Liver (tissue), 9 donors: ENCODE measurements around the gene B4GALT6. TPM values are rescaled to one million over a fixed set of nuclear protein-coding genes. Genes with fewer than 3 reads are reported as not detected.

Experiments
- DNase-seq: peaks from one replicate; pipeline ENCODE4 v3.0.0-alpha.2; 2017; ENCODE audit warnings: low spot score
- H3K27ac ChIP-seq, 2 donors: one replicate each; pipeline ENCODE4 v1.7.0; 2013; ENCODE audit warnings: inconsistent platforms in 2 of 2, low read length in 2 of 2, control low read depth in 1 of 2, low read depth in 1 of 2, mild to moderate bottlenecking in 1 of 2
- H3K27me3 ChIP-seq, 4 donors: one replicate each; pipeline versions ENCODE4 v1.6.1 to v1.7.0; 2013; ENCODE audit warnings: low read length in 3 of 4, inconsistent platforms in 1 of 4, mild to moderate bottlenecking in 1 of 4, moderate library complexity in 1 of 4; ENCODE audit not compliant: control insufficient read depth in 4 of 4, insufficient read depth in 4 of 4
- H3K36me3 ChIP-seq, 4 donors: one replicate each; pipeline versions ENCODE4 v1.6.1 to v1.7.0; 2013; ENCODE audit warnings: low read length in 3 of 4, mild to moderate bottlenecking in 3 of 4, low read depth in 1 of 4, moderate library complexity in 1 of 4; ENCODE audit not compliant: control insufficient read depth in 4 of 4, insufficient read depth in 3 of 4
- H3K4me1 ChIP-seq, 4 donors: one replicate each; pipeline versions ENCODE4 v1.6.1 to v1.7.0; 2013; ENCODE audit warnings: low read length in 3 of 4, mild to moderate bottlenecking in 3 of 4, moderate library complexity in 1 of 4; ENCODE audit not compliant: control insufficient read depth in 4 of 4, insufficient read depth in 4 of 4
- H3K4me3 ChIP-seq, 3 donors: one replicate each; pipeline versions ENCODE4 v1.6.1 to v1.7.0; 2013; ENCODE audit warnings: low read length in 3 of 3, control low read depth in 1 of 3, low read depth in 1 of 3, mild to moderate bottlenecking in 1 of 3
- H3K9ac ChIP-seq, 2 donors: one replicate each; pipeline ENCODE4 v1.7.0; 2013; ENCODE audit warnings: low read length in 2 of 2, mild to moderate bottlenecking in 2 of 2, moderate library complexity in 2 of 2, control low read depth in 1 of 2, low read depth in 1 of 2
- H3K9me3 ChIP-seq, 4 donors: one replicate each; pipeline versions ENCODE4 v1.6.1 to v1.7.0; 2013; ENCODE audit warnings: low read length in 3 of 4; ENCODE audit not compliant: control insufficient read depth in 4 of 4
- ATF3 ChIP-seq: IDR thresholded peaks from 2 replicates; pipeline ENCODE4 v1.6.1; 2016; ENCODE audit warnings: antibody characterized with exemption
- CTCF ChIP-seq: fragments of 150-350 bp; IDR thresholded peaks from 2 replicates; pipeline ENCODE4 v1.5.1; 2017; ENCODE audit warnings: improper control_type of control experiment, low read depth, low read length; ENCODE audit not compliant: missing input control
- EGR1 ChIP-seq, 2 donors: IDR thresholded peaks; 2 replicates each; pipeline ENCODE4 v1.6.1; 2016 to 2018; ENCODE audit warnings: antibody characterized with exemption in 2 of 2, low read depth in 2 of 2
- FOXA1 ChIP-seq: IDR thresholded peaks from 2 replicates; pipeline ENCODE4 v1.6.1; 2016; ENCODE audit warnings: antibody characterized with exemption
- FOXA2 ChIP-seq: IDR thresholded peaks from 2 replicates; pipeline ENCODE4 v1.6.1; 2016; ENCODE audit warnings: antibody characterized with exemption
- GABPA ChIP-seq, 2 donors: IDR thresholded peaks in 1 of 2; conservative IDR thresholded peaks in 1 of 2; 2 replicates each; pipeline ENCODE4 v1.6.1; 2016; ENCODE audit warnings: antibody characterized with exemption in 2 of 2, mild to moderate bottlenecking in 1 of 2, moderate library complexity in 1 of 2
- HNF4A ChIP-seq, 2 donors: conservative IDR thresholded peaks; 2 replicates each; pipeline ENCODE4 v1.6.1; 2016; ENCODE audit warnings: antibody characterized with exemption in 2 of 2, mild to moderate bottlenecking in 2 of 2
- HNF4G ChIP-seq: IDR thresholded peaks from 2 replicates; pipeline ENCODE4 v1.6.1; 2016; ENCODE audit warnings: antibody characterized with exemption
- JUND ChIP-seq, 2 donors: IDR thresholded peaks; 2 replicates each; pipeline ENCODE4 v1.6.1; 2016; ENCODE audit warnings: antibody characterized with exemption in 2 of 2
- MAX ChIP-seq: IDR thresholded peaks from 2 replicates; pipeline ENCODE4 v1.6.1; 2016; ENCODE audit warnings: antibody characterized with exemption
- NR2F2 ChIP-seq: IDR thresholded peaks from 2 replicates; pipeline ENCODE4 v1.6.1; 2016; ENCODE audit warnings: antibody characterized with exemption
- RAD21 ChIP-seq, 2 donors: IDR thresholded peaks; 2 replicates each; pipeline ENCODE4 v1.6.1; 2016; ENCODE audit warnings: antibody characterized with exemption in 2 of 2, mild to moderate bottlenecking in 2 of 2
- REST ChIP-seq: IDR thresholded peaks from 2 replicates; pipeline ENCODE4 v1.6.1; 2016; ENCODE audit warnings: antibody characterized with exemption, mild to moderate bottlenecking
- RXRA ChIP-seq, 2 donors: IDR thresholded peaks; 2 replicates each; pipeline ENCODE4 v1.6.1; 2017 to 2018; ENCODE audit warnings: antibody characterized with exemption in 2 of 2, mild to moderate bottlenecking in 1 of 2
- SP1 ChIP-seq: IDR thresholded peaks from 2 replicates; pipeline ENCODE4 v1.6.1; 2018; ENCODE audit warnings: antibody characterized with exemption, mild to moderate bottlenecking
- TAF1 ChIP-seq: conservative IDR thresholded peaks from 2 replicates; pipeline ENCODE4 v1.6.1; 2016; ENCODE audit warnings: antibody characterized with exemption, mild to moderate bottlenecking
- YY1 ChIP-seq: IDR thresholded peaks from 2 replicates; pipeline ENCODE4 v1.6.1; 2016; ENCODE audit warnings: antibody characterized with exemption, mild to moderate bottlenecking
- ZBTB33 ChIP-seq: IDR thresholded peaks from 2 replicates; pipeline ENCODE4 v1.6.1; 2016; ENCODE audit warnings: antibody characterized with exemption
- WGBS: extraction: QIAGEN DNeasy Blood & Tissue Kit; methylation state at CpG from one replicate; pipeline ENCODE4 v1.1.7; 2013; 5-methylcytosine and 5-hydroxymethylcytosine counted together
- polyA plus RNA-seq, 2 donors: library from polyadenylated mRNA; stranded (reverse) in 1 of 2; unstranded in 1 of 2; fragments of 200-250 nt in 1 of 2; fragments of >200 nt in 1 of 2; fragmentation: Nextera tagmentation in 1 of 2; extraction: Ambion mirVana in 1 of 2; gene quantifications; one replicate each; pipeline versions ENCODE4 v1.2.1 to v1.2.3, GENCODE V29; 2013 to 2015
- total RNA-seq, 2 donors: library from RNA; depleted of rRNA; stranded (reverse); fragments of >200 nt; gene quantifications; one replicate each; pipeline ENCODE4 v1.2.3, GENCODE V29; 2014
- donor health status: healthy.
- donor health status: healthy.
- donor health status: healthy.
- donor health status: healthy.
- donor health status: healthy.

The B4GALT6 gene
- total and polyA plus RNA-seq, 4 donors, result 0.48 to 4.2 (median 0.61) TPM

GRCh38 chr18:31590570-31590969 is 93.8 kb downstream of the B4GALT6 start:
- no peak overlapping the region for H3K4me3 ChIP-seq
- H3K9me3 ChIP-seq, result peaks cover 0 to 2% (median 0%) of the 10 kb centered on the region in 4 donors
- TF ChIP-seq SP1 (no peak), ATF3 (no peak), REST (no peak), YY1 (no peak), FOXA1 (no peak), EGR1 (IDR thresholded peaks at IDR 0.05; ENCODE audit: low read depth in 2 of 2) (no peak), ZBTB33 (no peak), RAD21 (IDR thresholded peaks at IDR 0.05) (no peak), MAX (no peak), NR2F2 (no peak), GABPA (IDR thresholded peaks at IDR 0.05 in 1 of 2, conservative IDR thresholded peaks at IDR 0.05 in 1 of 2) (no peak), HNF4G (no peak), HNF4A (conservative IDR thresholded peaks at IDR 0.05) (no peak), CTCF (no peak), RXRA (IDR thresholded peaks at IDR 0.05) (no peak), TAF1 (no peak), FOXA2 (no peak), JUND (IDR thresholded peaks at IDR 0.05) (no peak)
- peaks cover 0 to 15% (median 5%) of the 10 kb centered on the region in 4 donors for H3K36me3 ChIP-seq
- H3K9ac ChIP-seq, result no peak overlapping the region
- no peaks in the 10 kb centered on the region for H3K27me3 ChIP-seq
- H3K27ac ChIP-seq, result peak overlapping the region in 1 of 2 donors; percentile 53
- H3K4me1 ChIP-seq, result peaks cover 2 to 54% (median 35%) of the 10 kb centered on the region in 4 donors
- 81% methylated on average over 8 of the region's 8 CpGs for WGBS
- DNase-seq, result no peak
